NCI-H748 (cell line): ENCODE data around the gene UQCC3.
"Not testable (repeated sequence)": the region's sequence is repeated elsewhere in the genome, so short reads cannot be mapped to it uniquely, and the experiment has no call there.

ENCODE experiments used
- DNase-seq: peaks from one replicate; lab custom pipeline; 2025; ENCODE audit not compliant: unreplicated experiment; lab: John Stamatoyannopoulos, UW

Gene UQCC3

GRCh38 chr11:62702246-62702645, 30.8 kb downstream of the UQCC3 start:
- no peak for DNase-seq

- DNase-seq, result not testable (repeated sequence)
These were observed 32.4 kb downstream of the UQCC3 start for GRCh38 chr11:62703921-62704320.

GRCh38 chr11:62705413-62705812, 33.9 kb downstream of the UQCC3 start:
- peak; percentile 59 for DNase-seq

GRCh38 chr11:62705880-62706849, 34.7 kb downstream of the UQCC3 start:
- peak; percentile 99 for DNase-seq

- no peak for DNase-seq
These were observed 35.4 kb downstream of the UQCC3 start for GRCh38 chr11:62706850-62707247.

GRCh38 chr11:62707277-62707861, 35.9 kb downstream of the UQCC3 start, which contains the start of the genes BSCL2 and GNG3:
Gene BSCL2, minus strand, starts transcription at chr11:62707424. Its CDS starts 229 bp downstream, at chr11:62707195.
Gene GNG3, plus strand, starts transcription at chr11:62707676. Its CDS starts 620 bp downstream, at chr11:62708296.
- no peak for DNase-seq

GRCh38 chr11:62708392-62708791, 36.9 kb downstream of the UQCC3 start:
- DNase-seq, result no peak

GRCh38 chr11:62708793-62709192, 37.3 kb downstream of the UQCC3 start:
- DNase-seq, result peak; percentile 76

GRCh38 chr11:62709247-62710000, 38.0 kb downstream of the UQCC3 start:
- DNase-seq, result peak; percentile 99

GRCh38 chr11:62710001-62710345, 38.5 kb downstream of the UQCC3 start:
- DNase-seq, result no peak

- no peak for DNase-seq
These were observed 40.9 kb downstream of the UQCC3 start for GRCh38 chr11:62712276-62712812.

- DNase-seq, result no peak
These were observed 41.4 kb downstream of the UQCC3 start for GRCh38 chr11:62712861-62713260.

- no peak for DNase-seq
These were observed 41.9 kb downstream of the UQCC3 start for GRCh38 chr11:62713343-62713742.

GRCh38 chr11:62715150-62716130, 44.0 kb downstream of the UQCC3 start:
- no peak for DNase-seq

- no peak for DNase-seq
These were observed 44.7 kb downstream of the UQCC3 start for GRCh38 chr11:62716206-62716605.

GRCh38 chr11:62716816-62717215, 45.3 kb downstream of the UQCC3 start:
- no peak for DNase-seq

- no peak for DNase-seq
These were observed 48.0 kb downstream of the UQCC3 start for GRCh38 chr11:62719302-62719978.

- no peak for DNase-seq
These were observed 50.5 kb downstream of the UQCC3 start for GRCh38 chr11:62721994-62722393.
